ENCODE data around the gene RAF1. TPM values are rescaled to one million over a fixed set of nuclear protein-coding genes. Genes with fewer than 3 reads are reported as not detected.
"Not testable (repeated sequence)": the region's sequence is repeated elsewhere in the genome, so short reads cannot be mapped to it uniquely, and the experiment has no call there.

Gene RAF1
- polyA plus RNA-seq, 10 donors: 75.9 to 116 (median 94.7) TPM

DNA sequence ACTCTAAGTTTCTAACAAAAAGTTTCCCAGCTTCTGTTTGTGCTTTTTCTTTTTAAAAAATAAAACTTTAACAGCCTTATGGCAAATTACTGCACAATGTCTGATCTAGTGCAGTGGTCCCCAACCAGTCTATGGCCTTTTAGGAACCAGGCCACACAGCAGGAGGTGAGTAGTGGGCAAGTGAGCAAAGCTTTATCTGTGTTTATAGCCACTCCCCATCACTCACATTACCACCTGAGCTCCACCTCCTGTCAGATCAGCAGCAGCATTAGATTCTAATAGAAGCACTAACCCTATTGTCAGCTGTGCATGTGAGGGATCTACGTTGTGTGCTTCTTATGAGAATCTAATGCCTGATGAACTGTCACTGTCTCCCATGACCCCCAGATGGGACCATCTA is 101.5 kb downstream of the RAF1 start:
- DNase-seq: no peak

DNA sequence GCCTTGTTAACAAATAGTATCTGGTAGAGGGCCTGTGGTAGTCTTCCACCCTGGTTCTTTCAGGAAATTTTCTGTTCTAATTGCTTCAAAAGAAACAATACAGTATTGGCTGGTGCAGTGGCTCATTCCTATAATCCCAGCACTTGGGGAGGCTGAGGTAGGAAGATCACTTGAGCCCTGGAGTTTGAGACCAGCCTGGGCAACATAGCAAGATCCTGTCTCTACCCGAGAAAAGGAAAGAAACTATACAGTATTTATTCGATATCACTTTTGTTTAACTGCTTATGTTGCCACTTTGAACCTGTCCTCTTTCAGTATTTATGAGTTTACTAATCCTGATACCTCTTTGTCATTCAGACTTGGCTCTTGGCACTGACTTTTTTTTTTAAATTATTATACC is 102.5 kb downstream of the RAF1 start:
- DNase-seq: no peak

DNA sequence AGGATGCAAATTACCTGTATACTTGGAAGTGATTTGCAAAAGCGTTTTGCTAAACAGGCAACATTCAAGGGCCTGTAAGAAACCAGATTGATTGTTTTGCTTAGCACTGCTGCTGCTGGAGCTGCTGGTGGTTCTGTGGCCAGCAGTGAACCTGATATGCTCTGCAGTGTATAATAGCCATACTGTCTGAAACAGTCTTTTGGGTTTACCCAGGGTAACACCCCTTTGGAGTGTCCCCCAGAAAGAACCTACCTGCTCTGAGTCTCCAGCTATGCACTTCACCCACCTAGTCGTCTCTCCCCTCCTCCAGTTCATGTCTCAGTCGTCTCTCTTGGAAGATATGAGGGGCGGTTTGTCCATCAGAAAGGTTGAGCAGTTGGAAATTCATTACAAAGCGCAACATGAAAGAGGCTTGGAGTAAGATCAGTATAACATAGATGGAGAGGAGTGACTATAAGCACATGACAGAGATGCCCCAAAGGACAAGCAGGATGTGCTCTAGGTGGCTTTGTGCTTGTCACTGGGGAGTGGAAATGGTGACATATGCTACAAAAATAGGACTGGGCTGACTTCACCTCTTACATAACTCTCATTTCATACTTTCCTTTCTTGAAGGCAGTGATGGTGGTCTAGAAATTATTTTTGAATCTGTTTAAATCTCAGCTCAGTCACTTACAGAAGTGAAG is 103.3 kb downstream of the RAF1 start:
- DNase-seq: no peak

GRCh38 chr3:12559520-12559919 is 104.4 kb downstream of the RAF1 start:
- DNase-seq: no peak

DNA sequence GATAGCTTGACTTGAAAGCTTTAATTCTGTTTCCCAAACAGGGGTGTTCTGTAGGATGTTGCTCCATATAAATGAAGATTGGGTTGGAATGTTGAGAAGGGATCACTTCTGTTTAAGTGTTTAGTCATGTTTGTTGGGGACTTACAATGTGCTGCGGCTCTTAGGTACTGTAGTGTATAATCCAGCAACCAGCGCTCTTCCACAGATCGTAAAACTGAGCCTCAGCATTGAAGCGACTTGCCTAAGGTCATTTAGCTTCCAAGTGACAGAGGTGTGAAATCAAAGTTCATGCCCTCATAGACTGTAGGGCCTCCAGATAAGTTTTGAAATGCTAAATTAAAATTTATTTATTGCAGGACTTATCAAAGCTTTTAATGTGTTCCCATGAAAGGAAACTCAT is 105.2 kb downstream of the RAF1 start:
- DNase-seq: no peak

DNA sequence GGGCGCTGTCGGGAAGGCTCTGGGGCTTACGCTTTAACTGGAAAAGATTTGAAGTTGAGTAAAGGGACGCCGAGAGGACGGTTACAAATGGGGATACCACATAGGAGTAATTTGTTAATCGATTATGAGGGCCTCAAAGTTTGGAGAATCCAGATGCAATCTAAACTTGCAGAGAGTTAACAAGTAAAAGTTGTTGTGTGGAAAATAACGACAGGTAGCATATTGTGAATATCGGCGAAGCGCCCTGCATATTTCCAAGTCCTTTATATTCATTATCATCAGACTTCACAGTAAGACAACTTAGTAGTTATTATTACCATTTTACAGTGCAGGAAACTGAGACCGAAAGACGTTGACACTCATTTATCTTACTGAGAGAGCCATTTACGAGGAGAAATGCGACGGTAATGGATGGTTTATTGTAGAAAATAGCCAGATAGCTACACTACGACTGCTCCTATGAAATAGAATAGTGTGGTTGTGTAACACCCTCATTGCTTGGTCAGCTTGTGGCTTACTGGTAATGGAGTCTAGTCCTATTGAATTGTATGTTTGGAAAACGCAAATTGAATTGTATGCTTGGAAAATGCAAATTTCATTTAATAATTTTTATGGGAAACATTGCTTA is 106.3 kb downstream of the RAF1 start:
- DNase-seq: peak in 1 of 3 donors; percentile 15

DNA sequence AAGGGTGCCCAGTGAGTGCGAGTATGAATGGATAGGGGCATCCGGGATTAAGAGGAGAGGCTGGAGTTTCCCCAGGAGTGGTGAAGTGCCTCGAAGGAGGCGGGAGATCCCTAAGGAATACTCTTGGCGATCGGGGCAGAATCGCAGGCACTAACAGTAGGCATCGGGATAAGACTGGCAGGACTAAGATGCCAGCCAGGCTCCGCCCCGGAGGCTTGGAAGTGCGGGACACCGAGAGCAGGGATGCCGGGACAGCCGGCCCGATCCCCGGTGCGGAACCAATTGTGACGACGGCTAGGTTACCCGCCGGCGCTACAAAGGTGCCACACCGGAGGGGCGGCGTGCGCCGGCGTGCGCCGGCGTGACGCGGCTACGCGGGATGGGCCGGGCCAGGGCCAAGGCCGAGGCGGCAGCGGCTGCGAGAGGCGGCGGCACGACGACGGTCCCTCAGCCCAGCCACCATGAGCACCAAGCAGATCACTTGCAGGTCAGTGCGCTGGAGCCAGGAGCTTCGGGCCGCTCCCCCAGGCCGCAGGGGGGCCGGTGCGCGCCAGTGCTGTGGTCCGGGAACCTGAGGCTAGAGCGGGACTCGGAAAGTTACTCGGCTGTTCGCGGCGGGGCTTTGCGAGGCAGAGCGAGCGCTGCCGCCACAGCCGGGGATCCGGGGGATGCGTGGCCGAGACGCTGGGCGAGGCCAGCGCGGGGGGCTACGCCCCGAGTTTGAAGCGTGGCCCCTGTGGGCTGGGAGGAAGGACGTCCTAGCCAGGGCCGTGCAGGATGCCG is 107.0 kb downstream of the RAF1 start, which contains the start of gene MKRN2:
MKRN2 (plus strand) TSS at position 398 of the 783 bp plus-strand sequence; CDS start at position 462, 64 bp downstream.
- DNase-seq: peak; percentile 88 to 97 (median 93)

DNA sequence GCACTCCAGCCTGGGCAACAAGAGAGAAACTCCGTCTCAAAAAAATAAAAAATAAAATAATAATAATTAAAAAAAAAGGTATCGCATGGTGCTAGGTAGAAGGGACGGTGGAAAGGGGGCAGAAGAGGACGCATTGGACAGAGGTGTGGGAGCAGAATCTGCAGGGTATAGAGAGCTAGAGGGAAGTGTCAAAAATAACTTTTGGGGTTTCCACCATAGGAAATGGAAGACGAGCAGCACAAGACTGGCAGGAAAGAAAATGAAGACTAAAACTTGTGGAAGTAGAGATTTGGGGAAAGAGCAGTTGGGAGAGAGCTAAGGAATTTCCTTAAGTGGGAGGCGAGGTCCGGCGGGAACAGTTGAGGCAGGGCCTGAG is 107.6 kb downstream of the RAF1 start:
- DNase-seq: no peak

DNA sequence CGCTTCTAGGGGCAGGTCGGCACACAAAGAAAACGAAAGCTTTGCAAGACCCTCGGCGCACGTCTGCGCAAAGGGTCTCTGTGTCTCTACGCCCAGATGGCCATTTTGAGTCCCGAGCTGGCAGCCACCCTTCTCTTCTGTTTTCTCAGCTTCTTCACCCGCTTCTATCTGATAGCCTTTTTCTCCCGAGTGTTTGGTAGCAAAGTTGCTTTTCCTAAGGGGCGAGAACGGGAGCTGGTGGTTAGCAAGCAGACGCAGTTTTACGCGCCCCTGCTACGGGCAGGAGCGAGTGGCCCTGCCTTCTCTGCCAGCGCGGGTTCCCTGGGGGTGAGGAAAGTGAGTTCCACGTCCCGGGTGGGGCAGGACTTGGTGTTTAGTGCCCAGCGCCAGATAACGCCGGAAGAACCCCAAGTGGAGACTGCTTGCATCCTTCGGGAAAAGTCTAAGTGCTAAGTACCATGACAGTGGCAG is 110.0 kb downstream of the RAF1 start:
- DNase-seq: peak; percentile 24 to 68 (median 27)

- DNase-seq: no peak
These were observed 113.8 kb downstream of the RAF1 start for GRCh38 chr3:12549971-12550760.

DNA sequence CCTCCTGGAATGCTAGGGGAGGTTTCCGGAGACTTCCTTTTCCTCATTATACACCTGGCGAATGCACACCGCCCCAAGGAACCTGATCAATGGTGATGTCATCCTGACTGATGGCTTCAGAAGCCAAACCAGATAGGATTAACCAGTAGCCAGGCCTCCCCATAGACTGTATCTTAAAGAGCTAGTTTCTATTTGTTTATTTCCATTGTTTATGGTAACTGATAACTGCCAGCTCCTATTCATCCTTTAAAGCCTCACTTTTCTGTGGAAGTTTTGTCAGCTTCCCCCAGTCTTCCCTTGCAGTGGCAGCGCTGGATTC is 118.5 kb downstream of the RAF1 start, which contains the start of gene MKRN2OS:
MKRN2OS (minus strand) TSS at position 27 of the 319 bp plus-strand sequence. CDS start 35 bp downstream, outside the sequence.
- DNase-seq: no peak

DNA sequence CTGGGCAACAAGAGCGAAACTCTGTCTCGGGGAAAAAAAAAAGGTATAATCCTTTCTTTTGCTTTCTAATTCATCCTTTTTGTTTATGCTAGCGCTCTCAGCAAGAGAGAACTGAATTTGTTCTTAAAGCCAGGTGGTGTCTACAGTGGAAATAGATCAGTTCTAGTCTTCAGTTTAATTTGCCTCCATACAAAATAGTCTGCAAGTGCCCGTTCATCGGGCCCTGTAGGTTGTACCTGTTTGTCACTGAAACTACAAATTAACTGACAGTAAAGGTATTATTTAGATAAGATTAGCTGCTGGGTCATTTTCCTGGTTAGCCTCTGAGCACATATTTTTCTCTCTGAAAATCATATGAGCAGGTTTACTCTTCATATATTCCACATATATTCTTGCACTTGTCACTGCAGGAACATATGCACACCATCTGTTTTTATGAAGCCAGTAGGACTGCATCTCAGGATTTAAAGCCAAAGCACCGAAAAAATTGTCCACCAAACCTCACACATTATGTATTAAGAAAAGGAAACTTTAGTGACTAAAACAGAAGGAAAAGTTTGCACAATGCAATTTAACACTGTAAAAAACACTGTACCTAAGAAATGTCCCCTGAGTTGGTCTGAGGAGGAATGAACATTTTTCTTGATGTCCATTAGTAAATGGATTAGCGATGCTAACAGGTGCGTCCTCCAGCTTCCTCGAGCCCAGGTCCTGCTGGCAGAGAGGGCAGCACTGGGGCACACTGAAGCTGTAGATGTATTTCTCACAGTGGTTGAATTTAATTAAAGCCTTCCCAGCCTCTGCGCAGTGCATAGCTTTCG is 119.1 kb downstream of the RAF1 start:
- no peak for DNase-seq

DNA sequence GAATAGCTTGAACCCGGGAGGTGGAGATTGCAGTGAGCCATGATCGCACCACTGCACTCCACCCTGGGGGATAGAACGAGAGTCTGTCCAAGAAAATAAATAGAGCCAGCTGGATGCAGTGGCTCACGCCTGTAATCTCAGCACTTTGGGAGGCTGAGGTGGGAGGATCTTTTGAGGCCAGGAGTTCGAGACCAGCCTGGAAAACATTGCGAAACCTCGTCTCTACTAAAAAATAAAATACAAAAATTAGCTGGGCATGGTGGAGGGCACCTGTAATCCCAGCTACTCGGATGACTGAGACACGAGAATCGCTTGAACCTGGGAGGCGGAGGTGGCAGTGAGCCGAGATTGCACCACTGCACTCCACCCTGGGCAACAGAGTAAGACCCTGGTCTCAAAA is 120.4 kb downstream of the RAF1 start:
- not testable (repeated sequence) for DNase-seq

DNA sequence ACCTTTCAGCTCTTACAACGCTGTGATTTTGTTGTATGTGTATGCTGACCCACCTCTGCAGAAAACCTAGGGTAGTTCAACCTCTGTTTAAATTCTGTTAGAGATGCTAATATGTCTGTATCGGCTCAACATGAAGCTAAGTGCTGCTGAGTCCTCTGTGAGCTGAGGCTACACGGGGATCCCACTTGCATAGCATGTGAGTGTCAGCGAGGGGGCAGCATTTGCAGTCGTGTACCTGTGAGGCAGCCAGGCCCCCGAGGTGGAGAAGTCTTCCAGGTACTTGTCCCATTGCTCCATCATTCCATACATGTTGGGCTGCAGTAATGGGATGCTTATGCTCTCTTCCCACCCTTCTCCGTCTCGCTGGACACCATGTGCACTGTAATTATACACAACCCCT is 122.3 kb downstream of the RAF1 start:
- DNase-seq: no peak

- no peak for DNase-seq
These were observed 127.5 kb downstream of the RAF1 start for GRCh38 chr3:12536423-12536822.

Other genes starting within 250 kb of the RAF1 start
- 10 to 100 TPM in 6 of 10 donors, 1 to 10 TPM in 4; 7.6 to 15.4 (median 11.0) TPM for gene TSEN2, start 179.6 kb downstream of the RAF1 start, polyA plus RNA-seq (ENCODE audit: insufficient read length in 10 of 10)
- gene MKRN2OS, start 118.6 kb downstream of the RAF1 start, polyA plus RNA-seq (ENCODE audit: insufficient read length in 10 of 10): 1 to 10 TPM in 2 of 10 donors, under 1 TPM in 8; 0.20 to 1.2 (median 0.49) TPM
- gene MKRN2, start 107.0 kb downstream of the RAF1 start, polyA plus RNA-seq (ENCODE audit: insufficient read length in 10 of 10): 10 to 100 TPM; 25.9 to 31.6 (median 29.4) TPM
- 10 to 100 TPM; 10.3 to 26.6 (median 18.5) TPM for gene TMEM40, start 95.1 kb upstream of the RAF1 start, polyA plus RNA-seq (ENCODE audit: insufficient read length in 10 of 10)
- 10 to 100 TPM; 20.0 to 43.7 (median 40.0) TPM for gene CAND2, start 132.6 kb upstream of the RAF1 start, polyA plus RNA-seq (ENCODE audit: insufficient read length in 10 of 10)
- gene RPL32, start 177.4 kb upstream of the RAF1 start, polyA plus RNA-seq (ENCODE audit: insufficient read length in 10 of 10): 1,000 to 10,000 TPM; 2,887 to 3,662 (median 3,117) TPM

Measured in muscle of back (tissue), 11 donors.